GM19328 (cell line): ENCODE results near the gene C1GALT1C1.
A peak's percentile ranks its signal among the peaks of the same experiment; 100 is the strongest.
"Not testable (repeated sequence)": the region's sequence is repeated elsewhere in the genome, so short reads cannot be mapped to it uniquely, and the experiment has no call there.

Experiments
- ATAC-seq: cut with Tn5 transposase; IDR thresholded peaks from one replicate; pipeline ENCODE4 v1.9.1; 2021; ENCODE audit warnings: mild to moderate bottlenecking, moderate library complexity; ENCODE audit not compliant: unreplicated experiment

The C1GALT1C1 gene

GRCh38 chrX:120629667-120630537 is at the start of gene C1GALT1C1:
TSS of gene C1GALT1C1 (minus strand) at chrX:120630054. CDS start at chrX:120627166, 2,888 bp downstream.
- ATAC-seq = peak; percentile 95

GRCh38 chrX:120677004-120677652 is 47.3 kb upstream of the C1GALT1C1 start:
- ATAC-seq = no peak

GRCh38 chrX:120672841-120673530 is 43.1 kb upstream of the C1GALT1C1 start:
- no peak for ATAC-seq

GRCh38 chrX:120672389-120672788 is 42.5 kb upstream of the C1GALT1C1 start:
- no peak for ATAC-seq

- ATAC-seq = no peak
Observed at GRCh38 chrX:120671963-120672362, 42.1 kb upstream of the C1GALT1C1 start.

GRCh38 chrX:120668357-120668756 is 38.5 kb upstream of the C1GALT1C1 start:
- no peak for ATAC-seq

GRCh38 chrX:120664535-120664934 is 34.7 kb upstream of the C1GALT1C1 start:
- not testable (repeated sequence) for ATAC-seq

- ATAC-seq = no peak
Observed at GRCh38 chrX:120664081-120664480, 34.2 kb upstream of the C1GALT1C1 start.

GRCh38 chrX:120662662-120663061 is 32.8 kb upstream of the C1GALT1C1 start:
- no peak for ATAC-seq

- ATAC-seq = no peak
Observed at GRCh38 chrX:120660637-120661036, 30.8 kb upstream of the C1GALT1C1 start.

- ATAC-seq = no peak
Observed at GRCh38 chrX:120653000-120653399, 23.1 kb upstream of the C1GALT1C1 start.

- ATAC-seq = not testable (repeated sequence)
Observed at GRCh38 chrX:120652256-120652655, 22.4 kb upstream of the C1GALT1C1 start.

- no peak for ATAC-seq
Observed at GRCh38 chrX:120647127-120647526, 17.3 kb upstream of the C1GALT1C1 start.

- ATAC-seq = no peak
Observed at GRCh38 chrX:120642871-120643270, 13.0 kb upstream of the C1GALT1C1 start.

GRCh38 chrX:120638619-120639018 is 8.8 kb upstream of the C1GALT1C1 start:
- ATAC-seq = no peak

- no peak for ATAC-seq
Observed at GRCh38 chrX:120625371-120625770, 4.5 kb downstream of the C1GALT1C1 start.

GRCh38 chrX:120617996-120618630 is 11.7 kb downstream of the C1GALT1C1 start:
- ATAC-seq = no peak

- ATAC-seq = no peak
Observed at GRCh38 chrX:120614816-120615215, 15.0 kb downstream of the C1GALT1C1 start.

GRCh38 chrX:120612086-120612485 is 17.8 kb downstream of the C1GALT1C1 start:
- no peak for ATAC-seq

GRCh38 chrX:120604361-120604782 is 25.5 kb downstream of the C1GALT1C1 start:
- no peak for ATAC-seq
